ENCODE results near the gene RPF1. TPM values are rescaled to one million over a fixed set of nuclear protein-coding genes. Genes with fewer than 3 reads are reported as not detected.

The RPF1 gene
- total and polyA plus RNA-seq, 2 of the 4 experiments (the other 2 are of a cell fraction): 28.4 to 30.3 TPM

- no peak overlapping the region for H2AK5ac ChIP-seq (ENCODE audit: low read depth, low read length)
- H4K5ac ChIP-seq (ENCODE audit: low read depth, low read length): no peak overlapping the region
- no peaks in the 10 kb centered on the region for H3K9me1 ChIP-seq (ENCODE audit: insufficient read depth, low read length)
- H3K27ac ChIP-seq (ENCODE audit: insufficient read depth, low read length): no peak overlapping the region
- no peak overlapping the region for H3K14ac ChIP-seq (replicated peaks; ENCODE audit: low read depth, low read length)
- no peaks in the 10 kb centered on the region for H3K36me3 ChIP-seq (ENCODE audit: control insufficient read depth, insufficient read depth, low read length)
- in situ Hi-C loops (cut with MboI; ENCODE audit: low sequenced_read_pairs) (no loop called here), intact Hi-C loops (cut with micrococcal nuclease) (no loop called here), dilution Hi-C loops (cut with HindIII; ENCODE audit: low sequenced_read_pairs, unreplicated experiment) (no loop called here)
- H3K9ac ChIP-seq (ENCODE audit: low read depth, low read length): no peak overlapping the region
- no peak overlapping the region for H4K8ac ChIP-seq (ENCODE audit: low read depth in 2 of 2, low read length in 2 of 2)
- no peak for ATAC-seq (ENCODE audit: low read depth)
- H3K4me2 ChIP-seq (ENCODE audit: low read depth, low read length): no peak overlapping the region
- H3K9me3 ChIP-seq (ENCODE audit: control insufficient read depth, insufficient read depth, low read length): no peaks in the 10 kb centered on the region
- H3K4ac ChIP-seq (ENCODE audit: low read depth, low read length): no peak overlapping the region
- H2BK15ac ChIP-seq (ENCODE audit: low read depth, low read length): no peak overlapping the region
- H3K56ac ChIP-seq (ENCODE audit: extremely low read depth, insufficient read depth, low read length): no peak overlapping the region
- H2AFZ ChIP-seq (replicated peaks; ENCODE audit: low read length, poor library complexity): no peak overlapping the region
- no peaks in the 10 kb centered on the region for H4K20me1 ChIP-seq (ENCODE audit: insufficient read depth, low read length)
- no peaks in the 10 kb centered on the region for H3K27me3 ChIP-seq (ENCODE audit: control insufficient read depth, insufficient read depth, low read length)
- no TSS peak for BruUV-seq (replicated peaks)
- no peaks in the 10 kb centered on the region for H3K4me1 ChIP-seq (ENCODE audit: control insufficient read depth, insufficient read depth, low read length)
- TF ChIP-seq CEBPB (IDR thresholded peaks at IDR 0.05; ENCODE audit: low read depth, low read length): no peak
- no peak for TF ChIP-seq CTCF (conservative IDR thresholded peaks at IDR 0.05; ENCODE audit: low read depth, low read length)
- no peak for TF ChIP-seq FOS (IDR thresholded peaks at IDR 0.05; ENCODE audit: low read depth, low read length)
- TF ChIP-seq MAZ (IDR thresholded peaks at IDR 0.05; ENCODE audit: borderline replicate concordance, low read depth, low read length): no peak
- no peak for TF ChIP-seq RAD21 (IDR thresholded peaks at IDR 0.05; ENCODE audit: low read length)
- TF ChIP-seq ELK1 (IDR thresholded peaks at IDR 0.05; ENCODE audit: borderline replicate concordance, low read depth, low read length): no peak
- no peak for TF ChIP-seq CHD1 (IDR thresholded peaks at IDR 0.05; ENCODE audit: low read depth, low read length)
- TF ChIP-seq RFX5 (IDR thresholded peaks at IDR 0.05; ENCODE audit: low read depth, low read length): no peak
- no peak for TF ChIP-seq MXI1 (IDR thresholded peaks at IDR 0.05; ENCODE audit: borderline replicate concordance, low read depth, low read length)
- no peak for TF ChIP-seq BHLHE40 (IDR thresholded peaks at IDR 0.05; ENCODE audit: low read depth, low read length)
- no peak for TF ChIP-seq USF2 (IDR thresholded peaks at IDR 0.05; ENCODE audit: low read depth, low read length)
- ChIA-PET POLR2A (ENCODE audit: unreplicated experiment) (no interaction called here), CTCF (no interaction called here)
- no peak for DNase-seq
- no peak overlapping the region for H2BK20ac ChIP-seq (ENCODE audit: low read depth, low read length)
- H3K23ac ChIP-seq (ENCODE audit: low read depth, low read length): no peak overlapping the region
- no peak overlapping the region for H4K91ac ChIP-seq (ENCODE audit: insufficient read depth, low read depth, low read length)
- no peak overlapping the region for H2AK9ac ChIP-seq (replicated peaks; ENCODE audit: low read depth, low read length, poor library complexity)
- H3K4me3 ChIP-seq (ENCODE audit: insufficient read depth, low read depth, low read length): no peak overlapping the region
- H2BK120ac ChIP-seq (ENCODE audit: low read depth, low read length): no peak overlapping the region
- H3K79me1 ChIP-seq (ENCODE audit: low read depth in 1 of 2, low read length in 2 of 2): no peaks in the 10 kb centered on the region
- no peak overlapping the region for H3K18ac ChIP-seq (ENCODE audit: low read depth, low read length)
- no peak overlapping the region for H2BK5ac ChIP-seq (ENCODE audit: low read depth, low read length, poor library complexity, severe bottlenecking)
These were observed 45.5 kb downstream of the RPF1 start for GRCh38 chr1:84524590-84524989.

Data from IMR-90 (cell line).